Hepatocyte (in vitro differentiated cells): ENCODE measurements around the gene KRTAP19-3.

Experiments
- EZH2 ChIP-seq: fragments of 200-600 bp; sonication (generic); IDR thresholded peaks from 2 replicates; pipeline ENCODE4 v1.6.1; 2016; ENCODE audit warnings: antibody characterized with exemption, mild to moderate bottlenecking, borderline replicate concordance
- TF ChIP-seq, protein P1 (sequence below): fragments of 200-600 bp; sonication (generic); IDR thresholded peaks from 2 replicates; pipeline ENCODE4 v1.5.1; 2016; ENCODE audit warnings: antibody characterized with exemption, mild to moderate bottlenecking; ENCODE audit not compliant: poor library complexity

DNA sequence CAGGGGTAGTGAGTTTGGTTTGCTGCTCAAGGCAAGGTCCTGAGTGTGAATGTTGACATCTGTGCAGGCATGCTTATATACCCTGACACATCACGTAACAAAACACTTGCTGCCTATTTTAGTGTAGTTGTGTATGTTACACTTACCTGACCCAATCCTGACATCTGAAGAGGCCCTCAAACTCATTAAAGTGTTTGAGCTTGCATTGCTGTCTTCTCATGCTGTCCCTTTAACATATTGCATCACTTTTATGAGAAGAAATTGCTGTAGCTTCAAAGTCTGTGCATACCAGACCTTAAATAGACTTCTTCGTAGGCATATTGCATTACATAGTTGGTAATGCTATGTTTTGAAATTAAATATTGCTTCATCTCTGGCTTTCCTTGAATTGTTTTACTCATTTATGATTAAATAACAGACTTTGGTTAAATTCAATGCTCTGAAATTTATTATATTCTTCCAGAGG is at the start of gene KRTAP19-3:
- TF ChIP-seq EZH2 = no peak
- TF ChIP-seq, protein P1, sequence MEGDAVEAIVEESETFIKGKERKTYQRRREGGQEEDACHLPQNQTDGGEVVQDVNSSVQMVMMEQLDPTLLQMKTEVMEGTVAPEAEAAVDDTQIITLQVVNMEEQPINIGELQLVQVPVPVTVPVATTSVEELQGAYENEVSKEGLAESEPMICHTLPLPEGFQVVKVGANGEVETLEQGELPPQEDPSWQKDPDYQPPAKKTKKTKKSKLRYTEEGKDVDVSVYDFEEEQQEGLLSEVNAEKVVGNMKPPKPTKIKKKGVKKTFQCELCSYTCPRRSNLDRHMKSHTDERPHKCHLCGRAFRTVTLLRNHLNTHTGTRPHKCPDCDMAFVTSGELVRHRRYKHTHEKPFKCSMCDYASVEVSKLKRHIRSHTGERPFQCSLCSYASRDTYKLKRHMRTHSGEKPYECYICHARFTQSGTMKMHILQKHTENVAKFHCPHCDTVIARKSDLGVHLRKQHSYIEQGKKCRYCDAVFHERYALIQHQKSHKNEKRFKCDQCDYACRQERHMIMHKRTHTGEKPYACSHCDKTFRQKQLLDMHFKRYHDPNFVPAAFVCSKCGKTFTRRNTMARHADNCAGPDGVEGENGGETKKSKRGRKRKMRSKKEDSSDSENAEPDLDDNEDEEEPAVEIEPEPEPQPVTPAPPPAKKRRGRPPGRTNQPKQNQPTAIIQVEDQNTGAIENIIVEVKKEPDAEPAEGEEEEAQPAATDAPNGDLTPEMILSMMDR = no peak
